ENCODE results near the gene TTC38. TPM values are rescaled to one million over a fixed set of nuclear protein-coding genes. Genes with fewer than 3 reads are reported as not detected.

The TTC38 gene
- total RNA-seq, 4 donors from 2014 or later, result 28.4 to 58.6 (median 32.3) TPM

DNA sequence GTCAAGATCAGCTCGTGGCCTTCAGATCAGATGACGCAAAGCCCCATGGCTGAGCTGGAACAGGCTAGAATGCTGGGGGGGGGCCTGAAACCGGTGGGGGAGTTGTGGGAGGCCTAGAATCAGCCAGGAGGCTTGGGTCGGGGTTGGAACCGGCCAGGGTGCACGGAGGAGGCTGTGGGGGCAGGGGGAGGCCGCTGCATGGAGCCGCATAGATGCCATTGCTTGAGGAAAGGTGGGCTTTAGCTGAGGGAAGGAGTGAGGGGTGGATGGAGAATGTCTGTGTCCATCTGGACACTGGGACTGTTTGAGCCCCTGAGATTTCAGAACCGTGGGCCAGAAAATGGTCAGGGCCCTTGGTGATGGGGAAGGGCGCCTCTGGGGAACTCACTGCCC lies 42.9 kb upstream of the TTC38 start:
- no peak overlapping the region for H3K27ac ChIP-seq (replicated peaks in 1 of 4)
- intact Hi-C loops (cut with DNase I), result no loop called here
- 81% methylated on average over 10 of the region's 10 CpGs for WGBS
- H3K36me3 ChIP-seq, result peaks cover 22 to 69% (median 53%) of the 10 kb centered on the region in 4 donors
- H3K4me1 ChIP-seq, result no peaks in the 10 kb centered on the region
- H3K27me3 ChIP-seq, result no peaks in the 10 kb centered on the region
- TF ChIP-seq EP300 (IDR thresholded peaks at IDR 0.05) (no peak), POLR2AphosphoS5 (IDR thresholded peaks at IDR 0.05) (no peak), POLR2A (IDR thresholded peaks at IDR 0.05; ENCODE audit: low read depth) (no peak)
- TF ChIP-seq, protein P1, sequence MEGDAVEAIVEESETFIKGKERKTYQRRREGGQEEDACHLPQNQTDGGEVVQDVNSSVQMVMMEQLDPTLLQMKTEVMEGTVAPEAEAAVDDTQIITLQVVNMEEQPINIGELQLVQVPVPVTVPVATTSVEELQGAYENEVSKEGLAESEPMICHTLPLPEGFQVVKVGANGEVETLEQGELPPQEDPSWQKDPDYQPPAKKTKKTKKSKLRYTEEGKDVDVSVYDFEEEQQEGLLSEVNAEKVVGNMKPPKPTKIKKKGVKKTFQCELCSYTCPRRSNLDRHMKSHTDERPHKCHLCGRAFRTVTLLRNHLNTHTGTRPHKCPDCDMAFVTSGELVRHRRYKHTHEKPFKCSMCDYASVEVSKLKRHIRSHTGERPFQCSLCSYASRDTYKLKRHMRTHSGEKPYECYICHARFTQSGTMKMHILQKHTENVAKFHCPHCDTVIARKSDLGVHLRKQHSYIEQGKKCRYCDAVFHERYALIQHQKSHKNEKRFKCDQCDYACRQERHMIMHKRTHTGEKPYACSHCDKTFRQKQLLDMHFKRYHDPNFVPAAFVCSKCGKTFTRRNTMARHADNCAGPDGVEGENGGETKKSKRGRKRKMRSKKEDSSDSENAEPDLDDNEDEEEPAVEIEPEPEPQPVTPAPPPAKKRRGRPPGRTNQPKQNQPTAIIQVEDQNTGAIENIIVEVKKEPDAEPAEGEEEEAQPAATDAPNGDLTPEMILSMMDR (IDR thresholded peaks at IDR 0.05), result no peak
- no peak overlapping the region for H3K4me3 ChIP-seq
- H3K9me3 ChIP-seq, result no peaks in the 10 kb centered on the region
- DNase-seq (ENCODE audit: extremely low spot score), result no peak

DNA sequence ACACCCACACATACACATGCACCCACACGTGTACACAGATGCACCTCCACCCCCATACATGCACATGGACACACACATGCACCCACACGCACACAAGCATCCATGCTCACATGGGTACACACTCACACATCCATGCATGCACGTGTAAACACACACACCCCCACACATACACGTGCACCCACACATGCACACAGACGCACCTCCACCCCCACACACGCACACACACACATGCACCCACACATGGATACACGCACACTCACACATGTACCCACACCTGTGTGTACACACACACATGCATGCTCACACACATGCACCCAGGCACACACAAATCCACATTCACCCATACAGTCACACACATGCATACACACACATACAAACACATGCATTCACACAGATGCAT lies 42.2 kb upstream of the TTC38 start:
- DNase-seq (ENCODE audit: extremely low spot score), result no peak
- TF ChIP-seq POLR2A (IDR thresholded peaks at IDR 0.05; ENCODE audit: low read depth), result no peak
- TF ChIP-seq, protein P1 (IDR thresholded peaks at IDR 0.05), result no peak
- no peak overlapping the region for H3K27ac ChIP-seq (replicated peaks in 1 of 4)
- no peaks in the 10 kb centered on the region for H3K4me1 ChIP-seq
- intact Hi-C loops (cut with DNase I), result no loop called here
- H3K4me3 ChIP-seq, result no peak overlapping the region
- peaks cover 14 to 61% (median 47%) of the 10 kb centered on the region in 4 donors for H3K36me3 ChIP-seq
- WGBS, result 93% methylated on average over 7 of the region's 7 CpGs
- no peaks in the 10 kb centered on the region for H3K27me3 ChIP-seq
- H3K9me3 ChIP-seq, result no peaks in the 10 kb centered on the region

GRCh38 chr22:46226577-46226976 lies 41.2 kb upstream of the TTC38 start:
- H3K4me1 ChIP-seq, result no peaks in the 10 kb centered on the region
- H3K9me3 ChIP-seq, result no peaks in the 10 kb centered on the region
- H3K27ac ChIP-seq (replicated peaks in 1 of 4), result no peak overlapping the region
- no peaks in the 10 kb centered on the region for H3K27me3 ChIP-seq
- H3K36me3 ChIP-seq, result peaks cover 5 to 52% (median 38%) of the 10 kb centered on the region in 4 donors
- intact Hi-C loops (cut with DNase I), result no loop called here
- TF ChIP-seq, protein P1 (IDR thresholded peaks at IDR 0.05), result no peak
- WGBS, result 95% methylated on average over 7 of the region's 7 CpGs
- no peak overlapping the region for H3K4me3 ChIP-seq
- no peak for DNase-seq (ENCODE audit: extremely low spot score)

DNA sequence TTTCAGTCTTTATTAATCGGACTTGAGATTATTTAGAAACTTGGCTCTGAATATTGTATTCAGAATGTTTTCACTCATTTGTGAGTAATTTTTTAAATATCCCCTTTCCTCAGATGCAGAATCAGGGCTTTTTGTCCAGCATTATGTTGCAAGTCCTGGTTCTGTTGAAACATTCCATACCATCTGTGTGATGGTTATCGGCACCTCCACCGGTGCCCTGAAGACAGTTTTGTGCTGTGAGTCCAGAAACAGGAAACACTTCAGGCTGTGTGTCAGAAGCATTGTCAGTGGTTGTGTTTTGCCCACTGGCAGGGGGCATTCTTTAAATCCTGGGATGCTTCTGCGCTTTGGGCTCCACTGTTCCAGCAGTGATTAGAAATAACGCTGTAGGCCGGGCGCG lies 38.1 kb upstream of the TTC38 start:
- Histone ChIP-seq H3K4me1 (peaks cover 12 to 19% (median 16%) of the 10 kb centered on the region in 4 donors), H3K27me3 (no peaks in the 10 kb centered on the region), H3K36me3 (peaks cover 0 to 38% (median 19%) of the 10 kb centered on the region in 4 donors), H3K9me3 (no peaks in the 10 kb centered on the region), H3K27ac (replicated peaks in 1 of 4) (no peak overlapping the region), H3K4me3 (no peak overlapping the region)
- TF ChIP-seq POLR2AphosphoS5 (IDR thresholded peaks at IDR 0.05) (no peak), POLR2A (IDR thresholded peaks at IDR 0.05; ENCODE audit: low read depth) (no peak), EP300 (IDR thresholded peaks at IDR 0.05) (no peak)
- TF ChIP-seq, protein P1 (IDR thresholded peaks at IDR 0.05), result no peak
- DNase-seq (ENCODE audit: extremely low spot score), result no peak
- intact Hi-C loops (cut with DNase I), result no loop called here
- WGBS, result 90% methylated on average over 6 of the region's 8 CpGs

DNA sequence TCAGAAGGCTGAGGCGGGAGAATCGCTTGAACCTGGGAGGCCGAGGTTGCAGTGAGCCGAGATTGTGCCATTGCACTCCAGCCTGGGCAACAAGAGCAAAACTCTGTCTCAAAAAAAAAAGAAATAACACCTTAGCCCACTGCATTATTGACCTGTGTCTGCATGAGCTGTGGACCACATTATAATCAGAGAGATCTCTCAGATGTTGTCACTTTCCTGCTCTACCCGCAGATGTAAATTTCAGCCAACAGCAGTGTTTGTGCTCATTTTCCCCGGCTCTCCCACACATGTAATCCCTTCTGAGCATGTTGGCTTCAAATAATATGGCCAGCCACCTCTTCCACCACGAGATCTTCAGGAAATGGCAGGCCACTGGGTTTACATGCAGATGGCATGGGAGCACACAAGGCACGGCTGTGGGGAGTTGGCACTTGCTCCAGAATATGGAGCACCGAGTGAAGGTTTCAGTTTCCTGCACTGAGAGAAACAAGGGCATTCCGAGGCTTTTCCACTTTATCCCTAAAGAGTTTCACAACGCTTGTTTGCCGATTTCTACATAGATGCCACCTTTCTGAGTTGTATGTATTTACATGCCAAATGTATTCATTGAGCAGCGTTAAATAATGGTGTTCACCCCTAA lies 37.4 kb upstream of the TTC38 start:
- TF ChIP-seq EP300 (IDR thresholded peaks at IDR 0.05) (no peak), POLR2A (IDR thresholded peaks at IDR 0.05; ENCODE audit: low read depth) (no peak), POLR2AphosphoS5 (IDR thresholded peaks at IDR 0.05) (no peak)
- TF ChIP-seq, protein P1 (IDR thresholded peaks at IDR 0.05), result no peak
- peaks cover 12 to 19% (median 16%) of the 10 kb centered on the region in 4 donors for H3K4me1 ChIP-seq
- H3K4me3 ChIP-seq, result no peak overlapping the region
- no peak for DNase-seq (ENCODE audit: extremely low spot score)
- H3K9me3 ChIP-seq, result no peaks in the 10 kb centered on the region
- 92% methylated on average over 12 of the region's 13 CpGs for WGBS
- no peaks in the 10 kb centered on the region for H3K27me3 ChIP-seq
- H3K36me3 ChIP-seq, result peaks cover 0 to 36% (median 19%) of the 10 kb centered on the region in 4 donors
- no peak overlapping the region for H3K27ac ChIP-seq (replicated peaks in 1 of 4)
- intact Hi-C loops (cut with DNase I), result no loop called here
